GM19043 (cell line): Measurements from ENCODE around the gene PHF21A.

Experiments used
- ATAC-seq: cut with Tn5 transposase; IDR thresholded peaks from one replicate; pipeline ENCODE4 v1.9.1; 2021; ENCODE audit warnings: low read depth; ENCODE audit not compliant: unreplicated experiment

The PHF21A gene

GRCh38 chr11:46079662-46080061 lies 41.6 kb downstream of the PHF21A start:
- no peak for ATAC-seq

GRCh38 chr11:46075928-46076327 lies 45.3 kb downstream of the PHF21A start:
- ATAC-seq: no peak

GRCh38 chr11:46075168-46075567 lies 46.1 kb downstream of the PHF21A start:
- no peak for ATAC-seq

- no peak for ATAC-seq
Measured at GRCh38 chr11:46073632-46074031, 47.6 kb downstream of the PHF21A start.

GRCh38 chr11:46072172-46072964 lies 48.9 kb downstream of the PHF21A start:
- ATAC-seq: no peak

- no peak for ATAC-seq
Measured at GRCh38 chr11:46071091-46071490, 50.2 kb downstream of the PHF21A start.

- ATAC-seq: no peak
Measured at GRCh38 chr11:46069595-46069994, 51.7 kb downstream of the PHF21A start.

GRCh38 chr11:46066335-46066734 lies 54.9 kb downstream of the PHF21A start:
- no peak for ATAC-seq

- ATAC-seq: no peak
Measured at GRCh38 chr11:46065681-46066080, 55.6 kb downstream of the PHF21A start.

GRCh38 chr11:46064221-46064620 lies 57.0 kb downstream of the PHF21A start:
- no peak for ATAC-seq

GRCh38 chr11:46063138-46063537 lies 58.1 kb downstream of the PHF21A start:
- ATAC-seq: no peak

GRCh38 chr11:46060013-46060412 lies 61.2 kb downstream of the PHF21A start:
- ATAC-seq: no peak

- ATAC-seq: no peak
Measured at GRCh38 chr11:46057489-46057888, 63.8 kb downstream of the PHF21A start.

- ATAC-seq: no peak
Measured at GRCh38 chr11:46055371-46055770, 65.9 kb downstream of the PHF21A start.

- no peak for ATAC-seq
Measured at GRCh38 chr11:46051102-46051501, 70.2 kb downstream of the PHF21A start.

GRCh38 chr11:46050662-46051061 lies 70.6 kb downstream of the PHF21A start:
- ATAC-seq: no peak

- ATAC-seq: no peak
Measured at GRCh38 chr11:46050003-46050461, 71.2 kb downstream of the PHF21A start.

GRCh38 chr11:46049325-46049897 lies 71.8 kb downstream of the PHF21A start:
- no peak for ATAC-seq

GRCh38 chr11:46048198-46048597 lies 73.1 kb downstream of the PHF21A start:
- no peak for ATAC-seq

GRCh38 chr11:46047520-46047919 lies 73.7 kb downstream of the PHF21A start:
- ATAC-seq: no peak

- no peak for ATAC-seq
Measured at GRCh38 chr11:46045811-46046210, 75.4 kb downstream of the PHF21A start.

GRCh38 chr11:46044601-46045000 lies 76.7 kb downstream of the PHF21A start:
- ATAC-seq: no peak
